Endodermal cell (in vitro differentiated cells): ENCODE data around the gene MRC2. TPM values are rescaled to one million over a fixed set of nuclear protein-coding genes. Genes with fewer than 3 reads are reported as not detected.
A peak's percentile ranks its signal among the peaks of the same experiment; 100 is the strongest.

ENCODE experiments used
- DNase-seq: peaks from one replicate; pipeline ENCODE4 v3.0.0-alpha.2; 2017
- H3K27ac ChIP-seq: 2 replicates; pipeline ENCODE4 v1.5.1; 2013; ENCODE audit warnings: mild to moderate bottlenecking, low read depth, low read length, moderate library complexity
- H3K27me3 ChIP-seq: 2 replicates; pipeline ENCODE4 v1.6.1; 2013; ENCODE audit warnings: mild to moderate bottlenecking, low read length, moderate library complexity; ENCODE audit not compliant: insufficient read depth, control insufficient read depth, poor library complexity, severe bottlenecking
- H3K36me3 ChIP-seq: 2 replicates; pipeline ENCODE4 v1.7.0; 2013; ENCODE audit warnings: mild to moderate bottlenecking, low read length, moderate library complexity; ENCODE audit not compliant: control insufficient read depth, insufficient read depth
- H3K4me1 ChIP-seq: one replicate; pipeline ENCODE4 v1.7.0; 2013; ENCODE audit warnings: low read length; ENCODE audit not compliant: control insufficient read depth, insufficient read depth
- H3K4me3 ChIP-seq: 2 replicates; pipeline ENCODE4 v1.5.1; 2013; ENCODE audit warnings: mild to moderate bottlenecking, low read length, moderate library complexity
- H3K9ac ChIP-seq: 2 replicates; pipeline ENCODE4 v1.6.1; 2013; ENCODE audit warnings: mild to moderate bottlenecking, low read length, moderate library complexity; ENCODE audit not compliant: poor library complexity, severe bottlenecking; ENCODE audit errors: extremely low read depth
- H3K9me3 ChIP-seq: 2 replicates; pipeline ENCODE4 v1.6.1; 2013; ENCODE audit warnings: mild to moderate bottlenecking, low read length, moderate library complexity; ENCODE audit not compliant: control insufficient read depth
- H3K27ac Mint-ChIP-seq: 2 replicates; pipeline ENCODE4 v1.8.0; 2020; ENCODE audit warnings: mixed read lengths
- H3K27me3 Mint-ChIP-seq: 2 replicates; pipeline ENCODE4 v1.8.0; 2021; ENCODE audit warnings: mild to moderate bottlenecking, mixed read lengths; ENCODE audit not compliant: insufficient read depth
- H3K36me3 Mint-ChIP-seq: 2 replicates; pipeline ENCODE4 v1.8.0; 2020; ENCODE audit warnings: low read depth, mixed read lengths
- H3K4me1 Mint-ChIP-seq: 2 replicates; pipeline ENCODE4 v1.8.0; 2020; ENCODE audit warnings: mixed read lengths
- H3K4me3 Mint-ChIP-seq: 2 replicates; pipeline ENCODE4 v1.8.0; 2020; ENCODE audit warnings: mild to moderate bottlenecking, moderate library complexity, mixed read lengths
- H3K9me3 Mint-ChIP-seq: 2 replicates; pipeline ENCODE4 v1.8.0; 2020; ENCODE audit warnings: mild to moderate bottlenecking, mixed read lengths
- CTCF ChIP-seq: fragments of 200-600 bp; sonication (generic); conservative IDR thresholded peaks from 2 replicates; pipeline ENCODE4 v1.5.0; 2021; ENCODE audit warnings: antibody characterized with exemption, mild to moderate bottlenecking
- WGBS, 2 experiments: methylation state at CpG; one replicate each; pipeline versions ENCODE4 v1.1.5 to v1.1.7; 2013; ENCODE audit warnings: missing lambda C conversion rate in 2 of 2, mixed read lengths in 1 of 2; ENCODE audit not compliant: insufficient coverage in 1 of 2, insufficient read length in 1 of 2; 5-methylcytosine and 5-hydroxymethylcytosine counted together
- total RNA-seq, 2 donors: library from RNA; stranded (reverse); fragmentation: NEBNext Ultra II Directional in 1 of 2; extraction: Animal tissue kit (Norgen Biotek cat#: 25700) in 1 of 2; gene quantifications; 2 replicates in 1 of 2; 3 replicates in 1 of 2; pipeline ENCODE4 v1.2.1, GENCODE V29; 2021

MRC2 gene
- total RNA-seq, 2 donors from 2014 or later, result 103 to 165 TPM

- Histone ChIP-seq H3K9ac (no peak overlapping the region), H3K27ac (no peak overlapping the region), H3K27me3 (peaks cover 10% of the 10 kb centered on the region), H3K4me1 (peaks cover 9% of the 10 kb centered on the region), H3K36me3 (no peaks in the 10 kb centered on the region), H3K4me3 (no peak overlapping the region), H3K9me3 (peaks cover 14% of the 10 kb centered on the region)
- TF ChIP-seq CTCF, result no peak
- no peak for DNase-seq
- 85 to 95% methylated on average over 6 to 9 of the region's 9 CpGs for WGBS, 2 experiments
- H3K4me1 Mint-ChIP-seq, result peaks cover 25% of the 10 kb centered on the region
- H3K4me3 Mint-ChIP-seq, result no peak overlapping the region
- peaks cover 8% of the 10 kb centered on the region for H3K36me3 Mint-ChIP-seq
- H3K27me3 Mint-ChIP-seq, result peaks cover 23% of the 10 kb centered on the region
- H3K27ac Mint-ChIP-seq, result no peak overlapping the region
- H3K9me3 Mint-ChIP-seq, result peaks cover 27% of the 10 kb centered on the region
Observed at GRCh38 chr17:62707425-62707739, 79.9 kb downstream of the MRC2 start.

- no peak overlapping the region for H3K27ac ChIP-seq
- no peak overlapping the region for H3K9ac ChIP-seq
- peaks cover 14% of the 10 kb centered on the region for H3K9me3 ChIP-seq
- peak; percentile 59 for DNase-seq
- Mint-ChIP-seq H3K9me3 (peaks cover 27% of the 10 kb centered on the region), H3K27me3 (peaks cover 12% of the 10 kb centered on the region), H3K4me1 (peaks cover 25% of the 10 kb centered on the region), H3K36me3 (peaks cover 8% of the 10 kb centered on the region), H3K4me3 (no peak overlapping the region), H3K27ac (no peak overlapping the region)
- H3K36me3 ChIP-seq, result no peaks in the 10 kb centered on the region
- no peak for TF ChIP-seq CTCF
- WGBS, 2 experiments, result 77 to 79% methylated on average over 1 to 2 of the region's 2 CpGs
- peaks cover 9% of the 10 kb centered on the region for H3K4me1 ChIP-seq
- H3K27me3 ChIP-seq, result peaks cover under 1% of the 10 kb centered on the region
- H3K4me3 ChIP-seq, result no peak overlapping the region
Observed at GRCh38 chr17:62708587-62708986, 81.1 kb downstream of the MRC2 start.

GRCh38 chr17:62712171-62712581, 84.7 kb downstream of the MRC2 start:
- H3K27ac Mint-ChIP-seq, result no peak overlapping the region
- 92 to 96% methylated on average over 6 to 8 of the region's 8 CpGs for WGBS, 2 experiments
- DNase-seq, result peak; percentile 43

More at GRCh38 chr17:62712171-62712581, 84.7 kb downstream of the MRC2 start:
- TF ChIP-seq CTCF, result no peak
- Mint-ChIP-seq H3K4me1 (peaks cover 3% of the 10 kb centered on the region), H3K36me3 (peaks cover 8% of the 10 kb centered on the region), H3K9me3 (peaks cover 25% of the 10 kb centered on the region), H3K27me3 (peaks cover 7% of the 10 kb centered on the region), H3K4me3 (no peak overlapping the region)
- Histone ChIP-seq H3K4me3 (no peak overlapping the region), H3K36me3 (no peaks in the 10 kb centered on the region), H3K4me1 (no peaks in the 10 kb centered on the region), H3K9ac (no peak overlapping the region), H3K27ac (no peak overlapping the region), H3K27me3 (no peaks in the 10 kb centered on the region), H3K9me3 (peaks cover 14% of the 10 kb centered on the region)
